Measurements from ENCODE around the gene LRP1.

Gene LRP1

GRCh38 chr12:57127726-57128518 is at the start of gene LRP1:
LRP1 (plus strand) TSS chr12:57128483; CDS start chr12:57128965, 482 bp downstream.
- peak within 1 kb of the TSS; percentile 82 for H3K4me3 ChIP-seq
- DNase-seq (ENCODE audit: low spot score in 2 of 2) = peak; percentile 88 to 89
- no peaks in the 10 kb centered on the region for H3K9me3 ChIP-seq
- peaks cover 10% of the 10 kb centered on the region for H3K4me1 ChIP-seq
- H3K27me3 ChIP-seq (ENCODE audit: low read depth) = no peaks in the 10 kb centered on the region
- in situ Hi-C loops (cut with MboI; ENCODE audit: low sequenced_read_pairs) = no loop called here
- H3K36me3 ChIP-seq (replicated peaks) = no peaks in the 10 kb centered on the region

DNA sequence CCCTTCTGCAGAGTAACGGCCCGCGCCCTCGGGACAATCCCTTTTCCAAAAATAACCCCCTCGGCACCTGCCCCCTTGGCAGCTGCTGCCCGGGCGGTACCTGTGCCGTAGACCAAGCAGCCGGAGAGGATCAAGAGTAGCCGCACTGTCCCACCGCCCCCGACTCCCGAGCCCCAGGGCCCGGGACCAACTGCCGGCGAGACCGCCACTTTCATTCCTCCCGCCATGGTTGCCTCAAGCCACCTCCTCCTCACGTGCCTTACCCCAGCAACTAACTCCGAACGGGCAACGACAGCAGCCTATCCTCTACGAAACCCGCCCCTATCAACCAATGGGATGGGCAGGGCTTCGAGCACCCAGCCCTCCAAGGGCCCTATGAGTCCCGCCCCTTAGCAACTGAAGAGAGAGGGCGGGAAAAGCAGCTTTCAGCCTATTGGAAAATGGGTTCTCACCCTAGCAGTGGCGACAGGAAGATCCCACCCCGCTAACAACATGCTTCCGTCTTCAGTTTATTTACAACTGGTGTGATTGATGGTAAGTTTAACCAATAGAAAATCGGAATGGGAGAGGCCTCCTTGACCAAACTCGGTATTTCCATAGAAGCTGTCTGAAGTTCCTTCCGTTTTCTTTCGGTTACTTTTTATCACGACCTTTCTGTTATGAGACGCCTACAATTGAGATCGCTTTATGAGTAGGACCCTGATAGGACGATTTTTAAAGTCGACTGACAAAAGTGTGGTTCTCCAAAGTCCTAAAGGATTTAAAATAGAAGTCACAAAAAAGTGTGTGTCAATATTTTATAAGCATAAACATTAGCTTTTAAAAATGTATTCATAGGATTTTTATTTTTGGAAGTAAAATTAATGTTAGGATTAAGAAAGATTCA is 49.5 kb upstream of the LRP1 start, which contains the start of gene NEMP1:
Gene NEMP1, minus strand, starts transcription at position 273 of the 886 bp plus-strand sequence. Its CDS starts 46 bp downstream, at position 227.
- H3K36me3 ChIP-seq (replicated peaks) = peaks cover 7% of the 10 kb centered on the region
- no peaks in the 10 kb centered on the region for H3K27me3 ChIP-seq (ENCODE audit: low read depth)
- H3K4me1 ChIP-seq = no peaks in the 10 kb centered on the region
- H3K9me3 ChIP-seq = no peaks in the 10 kb centered on the region
- in situ Hi-C loops (cut with MboI; ENCODE audit: low sequenced_read_pairs) = no loop called here
- DNase-seq (ENCODE audit: low spot score in 2 of 2) = peak; percentile 98 to 99
- H3K4me3 ChIP-seq = peak within 1 kb of the TSS; percentile 86

DNA sequence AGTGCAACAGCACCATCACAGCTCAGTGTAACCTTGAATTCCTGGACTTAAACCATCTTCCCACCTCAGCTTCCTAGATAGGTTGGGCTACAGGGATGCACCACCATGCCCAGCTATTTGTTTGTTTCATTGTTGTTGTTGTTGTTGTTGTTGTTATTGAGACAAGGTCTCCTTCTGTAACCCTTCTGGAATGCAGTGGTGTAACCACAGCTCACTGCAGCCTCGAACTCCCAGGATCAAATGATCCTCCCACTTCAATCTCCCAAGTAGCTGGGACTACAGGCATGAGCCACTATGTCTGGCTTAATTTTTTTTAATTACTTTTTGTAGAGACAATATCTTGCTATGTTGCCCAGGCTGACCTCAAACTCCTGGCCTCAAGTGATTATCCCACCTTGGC is 48.5 kb upstream of the LRP1 start:
- in situ Hi-C loops (cut with MboI; ENCODE audit: low sequenced_read_pairs) = no loop called here
- no peaks in the 10 kb centered on the region for H3K27me3 ChIP-seq (ENCODE audit: low read depth)
- no peaks in the 10 kb centered on the region for H3K9me3 ChIP-seq
- DNase-seq (ENCODE audit: low spot score in 2 of 2) = no peak
- H3K4me1 ChIP-seq = no peaks in the 10 kb centered on the region
- H3K4me3 ChIP-seq = no peak overlapping the region
- peaks cover 7% of the 10 kb centered on the region for H3K36me3 ChIP-seq (replicated peaks)

DNA sequence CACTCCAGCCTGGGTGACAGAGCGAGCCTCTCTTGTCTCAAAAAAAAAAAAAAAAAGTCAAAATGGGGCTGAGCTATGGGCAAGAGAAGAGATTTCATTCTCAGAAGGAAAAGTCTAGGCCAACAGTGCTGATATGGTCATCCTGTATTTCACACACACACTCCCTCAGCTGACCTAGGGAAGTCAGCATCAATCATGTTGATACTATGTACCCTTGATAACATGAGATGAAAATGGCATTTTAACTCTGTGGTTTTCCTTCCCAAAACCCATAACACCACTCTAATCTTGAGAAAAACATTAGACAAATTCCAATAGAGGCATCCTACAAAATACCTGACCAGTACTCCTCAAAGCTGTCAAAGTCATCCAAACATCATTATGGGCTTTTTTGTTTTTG is 47.4 kb upstream of the LRP1 start:
- H3K36me3 ChIP-seq (replicated peaks) = peaks cover 7% of the 10 kb centered on the region
- H3K27me3 ChIP-seq (ENCODE audit: low read depth) = no peaks in the 10 kb centered on the region
- H3K9me3 ChIP-seq = no peaks in the 10 kb centered on the region
- H3K4me3 ChIP-seq = no peak overlapping the region
- in situ Hi-C loops (cut with MboI; ENCODE audit: low sequenced_read_pairs) = no loop called here
- no peak for DNase-seq (ENCODE audit: low spot score in 2 of 2)
- H3K4me1 ChIP-seq = peaks cover under 1% of the 10 kb centered on the region; the same call in 1 of the 2 replicates

GRCh38 chr12:57085999-57086492 is 42.2 kb upstream of the LRP1 start:
- in situ Hi-C loops (cut with MboI; ENCODE audit: low sequenced_read_pairs) = no loop called here
- Histone ChIP-seq H3K27me3 (ENCODE audit: low read depth) (no peaks in the 10 kb centered on the region), H3K36me3 (replicated peaks) (no peaks in the 10 kb centered on the region), H3K4me3 (peak overlapping the region; percentile 55), H3K4me1 (peaks cover 18% of the 10 kb centered on the region), H3K9me3 (no peaks in the 10 kb centered on the region)
- peak in 1 of 2 experiments; percentile 37 for DNase-seq (ENCODE audit: low spot score in 2 of 2)

DNA sequence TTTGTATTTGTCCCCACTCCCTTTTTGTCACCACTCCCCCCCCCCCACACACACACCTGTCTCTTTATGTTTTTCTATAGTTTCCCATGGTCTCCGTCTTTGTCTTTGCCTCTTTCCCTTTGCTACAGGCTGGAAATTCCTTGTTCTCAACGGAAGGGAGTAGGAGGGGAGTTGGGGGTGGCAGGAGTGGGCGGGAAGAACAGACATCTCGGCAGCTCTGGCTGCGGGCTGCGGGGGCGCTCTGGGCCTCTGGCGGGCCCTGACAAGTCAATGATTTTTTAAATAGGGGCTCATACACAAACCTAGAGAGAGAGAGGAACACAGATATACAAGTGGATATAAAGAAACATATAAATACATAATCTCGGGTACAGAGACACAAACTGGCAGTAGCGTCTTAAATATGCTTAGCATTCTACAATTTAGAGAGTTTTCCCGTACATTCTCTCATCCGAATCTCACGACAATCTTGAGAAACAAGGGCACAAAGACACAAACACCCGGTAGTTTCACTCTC is 41.7 kb upstream of the LRP1 start:
- H3K4me1 ChIP-seq = peaks cover 18% of the 10 kb centered on the region
- no peaks in the 10 kb centered on the region for H3K9me3 ChIP-seq
- H3K4me3 ChIP-seq = peak overlapping the region; percentile 55
- H3K36me3 ChIP-seq (replicated peaks) = no peaks in the 10 kb centered on the region; the same call in none of the 2 replicates
- in situ Hi-C loops (cut with MboI; ENCODE audit: low sequenced_read_pairs) = no loop called here
- H3K27me3 ChIP-seq (ENCODE audit: low read depth) = no peaks in the 10 kb centered on the region
- peak; percentile 76 to 86 for DNase-seq (ENCODE audit: low spot score in 2 of 2)

- no peaks in the 10 kb centered on the region for H3K9me3 ChIP-seq
- peak; percentile 59 to 84 for DNase-seq (ENCODE audit: low spot score in 2 of 2)
- H3K4me1 ChIP-seq = peaks cover 18% of the 10 kb centered on the region
- H3K36me3 ChIP-seq (replicated peaks) = peaks cover 5% of the 10 kb centered on the region
- H3K4me3 ChIP-seq = peak overlapping the region; percentile 55
- in situ Hi-C loops (cut with MboI; ENCODE audit: low sequenced_read_pairs) = no loop called here
- no peaks in the 10 kb centered on the region for H3K27me3 ChIP-seq (ENCODE audit: low read depth)
Observed at GRCh38 chr12:57087010-57087690, 41.1 kb upstream of the LRP1 start.

DNA sequence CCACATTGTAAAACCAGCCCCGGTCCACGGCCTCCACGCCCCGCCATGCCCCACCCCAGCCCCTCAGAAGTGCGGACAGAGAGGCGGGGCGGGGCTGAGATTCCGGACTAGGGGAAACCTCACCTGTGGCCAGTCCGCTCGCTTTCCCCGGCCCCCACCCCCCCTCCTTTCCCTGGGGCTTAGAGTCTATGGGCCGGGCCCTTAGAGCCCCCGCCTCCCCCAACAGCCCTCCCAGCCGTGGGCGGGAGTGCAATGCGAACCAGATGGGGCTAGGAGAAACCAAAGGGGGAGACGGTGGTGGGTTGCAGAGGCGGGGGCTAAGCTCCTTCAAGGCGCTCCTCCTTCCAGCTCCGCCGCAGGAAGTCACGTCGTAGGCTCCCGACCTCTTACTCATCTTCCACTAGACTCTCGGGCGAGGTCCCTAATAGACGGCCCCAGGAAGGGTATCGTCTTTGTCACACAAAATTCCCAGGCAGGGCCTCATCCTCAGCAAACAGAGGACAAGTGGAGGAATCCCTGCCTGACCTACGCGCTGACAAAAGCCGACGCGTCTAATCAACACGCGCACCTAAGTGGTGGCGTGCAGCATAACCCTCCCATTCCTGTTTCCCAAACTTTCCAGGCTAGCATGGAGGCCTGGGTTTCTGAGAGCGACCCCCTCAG is 40.5 kb upstream of the LRP1 start:
- H3K9me3 ChIP-seq = no peaks in the 10 kb centered on the region
- peaks cover 12% of the 10 kb centered on the region for H3K36me3 ChIP-seq (replicated peaks)
- in situ Hi-C loops (cut with MboI; ENCODE audit: low sequenced_read_pairs) = no loop called here
- H3K4me1 ChIP-seq = peaks cover 18% of the 10 kb centered on the region
- peak overlapping the region; percentile 55 for H3K4me3 ChIP-seq
- H3K27me3 ChIP-seq (ENCODE audit: low read depth) = no peaks in the 10 kb centered on the region
- DNase-seq (ENCODE audit: low spot score in 2 of 2) = peak; percentile 82 to 91

GRCh38 chr12:57088354-57089270 is 39.7 kb upstream of the LRP1 start, which contains the start of gene NAB2:
NAB2 (plus strand) TSS chr12:57089114; CDS start chr12:57089272, 158 bp downstream.
- Histone ChIP-seq H3K27me3 (ENCODE audit: low read depth) (no peaks in the 10 kb centered on the region), H3K4me3 (peak within 1 kb of the TSS; percentile 69), H3K4me1 (peaks cover 18% of the 10 kb centered on the region), H3K9me3 (no peaks in the 10 kb centered on the region), H3K36me3 (replicated peaks) (peaks cover 15% of the 10 kb centered on the region)
- DNase-seq (ENCODE audit: low spot score in 2 of 2) = peak; percentile 88 to 97
- in situ Hi-C loops (cut with MboI; ENCODE audit: low sequenced_read_pairs) = no loop called here

- peak overlapping the region; percentile 69 for H3K4me3 ChIP-seq
- DNase-seq (ENCODE audit: low spot score in 2 of 2) = peak; percentile 42 to 84
- peaks cover 18% of the 10 kb centered on the region for H3K4me1 ChIP-seq
- peaks cover 16% of the 10 kb centered on the region for H3K36me3 ChIP-seq (replicated peaks)
- in situ Hi-C loops (cut with MboI; ENCODE audit: low sequenced_read_pairs) = no loop called here
- H3K27me3 ChIP-seq (ENCODE audit: low read depth) = no peaks in the 10 kb centered on the region
- H3K9me3 ChIP-seq = no peaks in the 10 kb centered on the region
Observed at GRCh38 chr12:57089271-57090245, 38.7 kb upstream of the LRP1 start.

GRCh38 chr12:57090490-57090889 is 37.8 kb upstream of the LRP1 start:
- no peak for DNase-seq (ENCODE audit: low spot score in 2 of 2)
- Histone ChIP-seq H3K36me3 (replicated peaks) (peaks cover 21% of the 10 kb centered on the region), H3K4me3 (peak overlapping the region; percentile 69), H3K27me3 (ENCODE audit: low read depth) (no peaks in the 10 kb centered on the region), H3K9me3 (no peaks in the 10 kb centered on the region), H3K4me1 (peaks cover 18% of the 10 kb centered on the region)
- in situ Hi-C loops (cut with MboI; ENCODE audit: low sequenced_read_pairs) = no loop called here

All from HAP-1 (cell line).